ENCODE data around the gene TMX4.

TMX4 gene

GRCh38 chr20:7933346-7933745 lies 86.2 kb downstream of the TMX4 start:
- ChIA-PET POLR2A (no interaction called here), CTCF (interaction anchor here (1.5 to 6.1 kb wide), 2 partner anchors 456 to 788 kb away, joined by 3 to 115 read pairs; no protein-coding TSS in a partner anchor)
- H3K27ac ChIP-seq (ENCODE audit: extremely low read depth, low read depth, low read length), result no peak overlapping the region
- H3K4me1 ChIP-seq (ENCODE audit: control insufficient read depth, insufficient read depth, low read length), result no peaks in the 10 kb centered on the region
- no peaks in the 10 kb centered on the region for H3K36me3 ChIP-seq (ENCODE audit: control insufficient read depth in 2 of 2, insufficient read depth in 1 of 2, low read length in 2 of 2)
- H3K4me3 ChIP-seq (ENCODE audit: low read depth, low read length), result no peak overlapping the region
- no peak for TF ChIP-seq ZNF510 (tag by site-specific recombination; IDR thresholded peaks at IDR 0.05; ENCODE audit: insufficient replicate concordance)
- TF ChIP-seq CTCF (tag by site-specific recombination; IDR thresholded peaks at IDR 0.05), result no peak
- TF ChIP-seq YY1 (tag by site-specific recombination; IDR thresholded peaks at IDR 0.05), result no peak
- TF ChIP-seq, protein P1, sequence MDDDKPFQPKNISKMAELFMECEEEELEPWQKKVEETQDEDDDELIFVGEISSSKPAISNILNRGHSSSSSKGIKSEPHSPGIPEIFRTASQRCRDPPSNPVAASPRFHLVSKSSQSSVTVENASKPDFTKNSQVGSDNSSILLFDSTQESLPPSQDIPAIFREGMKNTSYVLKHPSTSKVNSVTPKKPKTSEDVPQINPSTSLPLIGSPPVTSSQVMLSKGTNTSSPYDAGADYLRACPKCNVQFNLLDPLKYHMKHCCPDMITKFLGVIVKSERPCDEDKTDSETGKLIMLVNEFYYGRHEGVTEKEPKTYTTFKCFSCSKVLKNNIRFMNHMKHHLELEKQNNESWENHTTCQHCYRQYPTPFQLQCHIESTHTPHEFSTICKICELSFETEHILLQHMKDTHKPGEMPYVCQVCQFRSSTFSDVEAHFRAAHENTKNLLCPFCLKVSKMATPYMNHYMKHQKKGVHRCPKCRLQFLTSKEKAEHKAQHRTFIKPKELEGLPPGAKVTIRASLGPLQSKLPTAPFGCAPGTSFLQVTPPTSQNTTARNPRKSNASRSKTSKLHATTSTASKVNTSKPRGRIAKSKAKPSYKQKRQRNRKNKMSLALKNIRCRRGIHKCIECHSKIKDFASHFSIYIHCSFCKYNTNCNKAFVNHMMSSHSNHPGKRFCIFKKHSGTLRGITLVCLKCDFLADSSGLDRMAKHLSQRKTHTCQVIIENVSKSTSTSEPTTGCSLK (tag by site-specific recombination; IDR thresholded peaks at IDR 0.05), result no peak
- no peak for TF ChIP-seq ZNF24 (tag by site-specific recombination; IDR thresholded peaks at IDR 0.05)
- no peak for TF ChIP-seq ZNF202 (tag by site-specific recombination; IDR thresholded peaks at IDR 0.05; ENCODE audit: borderline replicate concordance)
- no peak for TF ChIP-seq ZNF184 (tag by site-specific recombination; IDR thresholded peaks at IDR 0.05)
- TF ChIP-seq ZNF335 (tag by site-specific recombination; conservative IDR thresholded peaks at IDR 0.05), result no peak
- TF ChIP-seq ZNF394 (tag by site-specific recombination; IDR thresholded peaks at IDR 0.05; ENCODE audit: borderline replicate concordance), result no peak
- TF ChIP-seq ZNF791 (tag by site-specific recombination; IDR thresholded peaks at IDR 0.05), result no peak
- H3K9me3 ChIP-seq (ENCODE audit: control insufficient read depth, insufficient read depth, low read depth, low read length), result no peaks in the 10 kb centered on the region

DNA sequence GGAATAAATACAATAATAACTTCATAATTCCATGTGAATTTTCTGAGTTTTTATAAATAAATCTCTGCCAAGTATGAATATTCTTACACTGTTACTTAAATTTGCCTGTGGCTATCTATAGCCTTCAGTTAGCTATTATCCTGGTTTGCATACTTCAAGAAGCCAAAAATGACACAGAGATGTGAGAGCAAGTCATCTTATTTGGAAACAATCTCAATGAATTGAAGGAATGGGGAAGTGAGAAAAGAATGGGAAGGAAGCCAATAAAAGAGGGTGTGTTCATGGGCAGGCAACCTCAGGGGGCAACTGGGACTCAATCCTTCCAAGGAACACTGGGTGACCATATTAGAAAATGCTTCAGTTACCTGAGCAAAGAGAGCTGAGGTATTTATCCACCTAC lies 89.2 kb downstream of the TMX4 start:
- Histone ChIP-seq H3K27ac (ENCODE audit: extremely low read depth, low read depth, low read length) (no peak overlapping the region), H3K9me3 (ENCODE audit: control insufficient read depth, insufficient read depth, low read depth, low read length) (no peaks in the 10 kb centered on the region), H3K36me3 (ENCODE audit: control insufficient read depth in 2 of 2, insufficient read depth in 1 of 2, low read length in 2 of 2) (no peaks in the 10 kb centered on the region), H3K4me1 (ENCODE audit: control insufficient read depth, insufficient read depth, low read length) (no peaks in the 10 kb centered on the region), H3K4me3 (ENCODE audit: low read depth, low read length) (no peak overlapping the region)
- POLR2A ChIA-PET, result no interaction called here
- CTCF ChIA-PET, result interaction anchor here (0.6 to 2.1 kb wide), 3 partner anchors 246 to 791 kb away, joined by 3 to 12 read pairs (median 4); no protein-coding TSS in a partner anchor
- no peak for TF ChIP-seq ZNF19 (tag by site-specific recombination; IDR thresholded peaks at IDR 0.05; ENCODE audit: low read depth)
- TF ChIP-seq TRIM28 (IDR thresholded peaks at IDR 0.05; ENCODE audit: borderline replicate concordance, low read length), result no peak
- TF ChIP-seq MEIS1 (CRISPR knock-in tag; IDR thresholded peaks at IDR 0.05; ENCODE audit: borderline replicate concordance), result no peak
- TF ChIP-seq, protein P2, sequence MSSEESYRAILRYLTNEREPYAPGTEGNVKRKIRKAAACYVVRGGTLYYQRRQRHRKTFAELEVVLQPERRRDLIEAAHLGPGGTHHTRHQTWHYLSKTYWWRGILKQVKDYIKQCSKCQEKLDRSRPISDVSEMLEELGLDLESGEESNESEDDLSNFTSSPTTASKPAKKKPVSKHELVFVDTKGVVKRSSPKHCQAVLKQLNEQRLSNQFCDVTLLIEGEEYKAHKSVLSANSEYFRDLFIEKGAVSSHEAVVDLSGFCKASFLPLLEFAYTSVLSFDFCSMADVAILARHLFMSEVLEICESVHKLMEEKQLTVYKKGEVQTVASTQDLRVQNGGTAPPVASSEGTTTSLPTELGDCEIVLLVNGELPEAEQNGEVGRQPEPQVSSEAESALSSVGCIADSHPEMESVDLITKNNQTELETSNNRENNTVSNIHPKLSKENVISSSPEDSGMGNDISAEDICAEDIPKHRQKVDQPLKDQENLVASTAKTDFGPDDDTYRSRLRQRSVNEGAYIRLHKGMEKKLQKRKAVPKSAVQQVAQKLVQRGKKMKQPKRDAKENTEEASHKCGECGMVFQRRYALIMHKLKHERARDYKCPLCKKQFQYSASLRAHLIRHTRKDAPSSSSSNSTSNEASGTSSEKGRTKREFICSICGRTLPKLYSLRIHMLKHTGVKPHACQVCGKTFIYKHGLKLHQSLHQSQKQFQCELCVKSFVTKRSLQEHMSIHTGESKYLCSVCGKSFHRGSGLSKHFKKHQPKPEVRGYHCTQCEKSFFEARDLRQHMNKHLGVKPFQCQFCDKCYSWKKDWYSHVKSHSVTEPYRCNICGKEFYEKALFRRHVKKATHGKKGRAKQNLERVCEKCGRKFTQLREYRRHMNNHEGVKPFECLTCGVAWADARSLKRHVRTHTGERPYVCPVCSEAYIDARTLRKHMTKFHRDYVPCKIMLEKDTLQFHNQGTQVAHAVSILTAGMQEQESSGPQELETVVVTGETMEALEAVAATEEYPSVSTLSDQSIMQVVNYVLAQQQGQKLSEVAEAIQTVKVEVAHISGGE (tag by site-specific recombination; conservative IDR thresholded peaks at IDR 0.05; ENCODE audit: low read depth), result no peak
- no peak for TF ChIP-seq ZNF510 (tag by site-specific recombination; IDR thresholded peaks at IDR 0.05; ENCODE audit: insufficient replicate concordance)
- TF ChIP-seq ZNF560 (tag by site-specific recombination; IDR thresholded peaks at IDR 0.05; ENCODE audit: borderline replicate concordance), result no peak
- no peak for TF ChIP-seq HOXC10 (CRISPR knock-in tag; IDR thresholded peaks at IDR 0.05)
- TF ChIP-seq, protein P3, sequence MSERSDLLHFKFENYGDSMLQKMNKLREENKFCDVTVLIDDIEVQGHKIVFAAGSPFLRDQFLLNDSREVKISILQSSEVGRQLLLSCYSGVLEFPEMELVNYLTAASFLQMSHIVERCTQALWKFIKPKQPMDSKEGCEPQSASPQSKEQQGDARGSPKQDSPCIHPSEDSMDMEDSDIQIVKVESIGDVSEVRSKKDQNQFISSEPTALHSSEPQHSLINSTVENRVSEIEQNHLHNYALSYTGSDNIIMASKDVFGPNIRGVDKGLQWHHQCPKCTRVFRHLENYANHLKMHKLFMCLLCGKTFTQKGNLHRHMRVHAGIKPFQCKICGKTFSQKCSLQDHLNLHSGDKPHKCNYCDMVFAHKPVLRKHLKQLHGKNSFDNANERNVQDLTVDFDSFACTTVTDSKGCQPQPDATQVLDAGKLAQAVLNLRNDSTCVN (tag by site-specific recombination; optimal IDR thresholded peaks at IDR 0.05), result no peak

Measured in HEK293 (cell line).